IMR-90 (cell line): ENCODE results near the gene CMIP.

ENCODE experiments used
- CTCF ChIP-seq: conservative IDR thresholded peaks from 2 replicates; pipeline ENCODE4 v1.5.1; 2012; ENCODE audit warnings: mild to moderate bottlenecking, low read depth, low read length, improper control_type of control experiment
- FOS ChIP-seq: fragments of 150-350 bp; IDR thresholded peaks from 2 replicates; pipeline ENCODE4 v1.6.1; 2016; ENCODE audit warnings: low read depth, low read length
- MXI1 ChIP-seq: IDR thresholded peaks from 2 replicates; pipeline ENCODE4 v1.6.1; 2012; ENCODE audit warnings: low read depth, mild to moderate bottlenecking, low read length, moderate library complexity, borderline replicate concordance
- POLR2A ChIP-seq: IDR thresholded peaks from 2 replicates; pipeline ENCODE4 v1.6.1; 2012; ENCODE audit warnings: mild to moderate bottlenecking, low read depth, low read length
- SMC3 ChIP-seq: fragments of 150-350 bp; IDR thresholded peaks from 2 replicates; pipeline ENCODE4 v1.6.1; 2016; ENCODE audit warnings: low read depth, mild to moderate bottlenecking, antibody characterized with exemption, low read length, moderate library complexity

DNA sequence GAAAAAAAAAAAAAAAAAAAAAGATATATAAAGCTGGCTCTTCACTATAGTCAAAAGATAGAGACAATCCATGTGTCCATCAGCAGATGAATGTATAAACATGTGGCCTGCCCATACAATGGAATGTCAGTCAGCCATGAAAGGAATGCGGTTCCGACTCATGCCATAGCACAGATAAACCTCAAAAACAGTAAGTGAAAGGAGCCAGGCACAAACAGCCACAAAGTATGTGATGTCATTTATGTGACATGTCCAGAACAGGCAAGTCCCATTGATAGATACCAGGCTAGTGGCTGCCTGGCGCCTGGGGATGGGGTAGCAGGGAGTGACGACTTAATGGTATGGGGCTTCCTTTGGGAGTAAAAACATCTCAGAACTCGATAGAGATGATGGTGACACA is 155.7 kb downstream of the CMIP start:
- no peak for TF ChIP-seq POLR2A
- no peak for TF ChIP-seq CTCF
- no peak for TF ChIP-seq SMC3
- no peak for TF ChIP-seq FOS
- TF ChIP-seq MXI1 = no peak
